Measurements from ENCODE around the gene CCDC120.

GRCh38 chrX:49116716-49117115 is 57.9 kb downstream of the CCDC120 start:
- TF ChIP-seq REST (IDR thresholded peaks at IDR 0.05; ENCODE audit: insufficient read depth in 1 of 2, low read depth in 2 of 2, low read length in 1 of 2) (no peak), CTCF (IDR thresholded peaks at IDR 0.05) (no peak), SIN3A (IDR thresholded peaks at IDR 0.05; ENCODE audit: borderline replicate concordance, insufficient read depth, low read depth, low read length) (no peak), POLR2AphosphoS5 (IDR thresholded peaks at IDR 0.05; ENCODE audit: low read depth, low read length) (no peak), TCF7L2 (IDR thresholded peaks at IDR 0.05; ENCODE audit: low read depth, low read length) (no peak)

Data from Panc1 (cell line).